Loucy (cell line): ENCODE data around the gene TENM4.

Experiments
- CTCF ChIP-seq: fragments of 200-600 bp; sonication (generic); conservative IDR thresholded peaks from 2 replicates; pipeline ENCODE4 v1.5.1; 2014; ENCODE audit warnings: mild to moderate bottlenecking, antibody characterized with exemption, low read length
- EZH2phosphoT487 ChIP-seq: fragments of 200-600 bp; IDR thresholded peaks from 2 replicates; pipeline ENCODE4 v1.6.1; 2018; ENCODE audit warnings: antibody characterized with exemption, mild to moderate bottlenecking, moderate library complexity, borderline replicate concordance

- TF ChIP-seq CTCF (no peak), EZH2phosphoT487 (no peak)
Observed at GRCh38 chr11:79232346-79232745, 208.5 kb downstream of the TENM4 start.
